ENCODE data around the gene SMIM7. TPM values are rescaled to one million over a fixed set of nuclear protein-coding genes. Genes with fewer than 3 reads are reported as not detected.

Gene SMIM7
- total and polyA plus RNA-seq, 2 experiments from 2014 or later, result 79.0 to 89.9 TPM

GRCh38 chr19:16613841-16614240 lies 46.1 kb downstream of the SMIM7 start:
- Histone ChIP-seq H3K27ac (no peak overlapping the region), H3K4me3 (no peak overlapping the region), H3K4me2 (ENCODE audit: unreplicated experiment) (no peak overlapping the region), H3F3A (ENCODE audit: insufficient read depth) (peaks cover 2% of the 10 kb centered on the region), H3K79me2 (ENCODE audit: insufficient read depth) (peaks cover 100% of the 10 kb centered on the region), H3K9ac (no peak overlapping the region), H3K36me3 (ENCODE audit: low read depth) (no peaks in the 10 kb centered on the region), H3K4me1 (ENCODE audit: insufficient read depth) (peaks cover 6% of the 10 kb centered on the region; the same call in 1 of the 2 replicates), H4K20me1 (ENCODE audit: insufficient read depth) (peaks cover 47% of the 10 kb centered on the region; the same call in 1 of the 2 replicates), H3K9me3 (ENCODE audit: low read depth) (no peaks in the 10 kb centered on the region), H3K27me3 (replicated peaks; ENCODE audit: insufficient read depth) (no peaks in the 10 kb centered on the region), H2AFZ (no peak overlapping the region), H3K9me2 (ENCODE audit: insufficient read depth) (no peaks in the 10 kb centered on the region)
- DNase-seq, result no peak
- in situ Hi-C loops (cut with MboI), result no loop called here
- TF ChIP-seq EZH2 (IDR thresholded peaks at IDR 0.05; ENCODE audit: insufficient read depth, poor library complexity, severe bottlenecking) (no peak), EZH2phosphoT487 (IDR thresholded peaks at IDR 0.05; ENCODE audit: insufficient read depth, low read depth) (no peak)
- WGBS, 2 experiments (ENCODE audit: low coverage in 1 of 2, low lambda C conversion rate in 2 of 2, missing lambda C conversion rate in 2 of 2), result 86 to 89% methylated on average over 2 of the region's 2 CpGs

GRCh38 chr19:16612636-16613035 lies 47.3 kb downstream of the SMIM7 start:
- no peaks in the 10 kb centered on the region for H3K36me3 ChIP-seq (ENCODE audit: low read depth)
- H3K4me3 ChIP-seq, result no peak overlapping the region
- TF ChIP-seq EZH2 (IDR thresholded peaks at IDR 0.05; ENCODE audit: insufficient read depth, poor library complexity, severe bottlenecking) (no peak), EZH2phosphoT487 (IDR thresholded peaks at IDR 0.05; ENCODE audit: insufficient read depth, low read depth) (no peak)
- in situ Hi-C loops (cut with MboI), result no loop called here
- no peak overlapping the region for H3K27ac ChIP-seq
- no peak overlapping the region for H3K4me2 ChIP-seq (ENCODE audit: unreplicated experiment)
- 59 to 69% methylated on average over 3 of the region's 3 CpGs for WGBS, 2 experiments (ENCODE audit: low coverage in 1 of 2, low lambda C conversion rate in 2 of 2, missing lambda C conversion rate in 2 of 2)
- no peaks in the 10 kb centered on the region for H3K27me3 ChIP-seq (replicated peaks; ENCODE audit: insufficient read depth)
- no peak overlapping the region for H2AFZ ChIP-seq
- H3K4me1 ChIP-seq (ENCODE audit: insufficient read depth), result peaks cover 17% of the 10 kb centered on the region
- no peaks in the 10 kb centered on the region for H3K9me3 ChIP-seq (ENCODE audit: low read depth)
- DNase-seq, result no peak
- H3F3A ChIP-seq (ENCODE audit: insufficient read depth), result peaks cover 11% of the 10 kb centered on the region
- no peak overlapping the region for H3K9ac ChIP-seq
- H3K79me2 ChIP-seq (ENCODE audit: insufficient read depth), result peaks cover 100% of the 10 kb centered on the region
- H3K9me2 ChIP-seq (ENCODE audit: insufficient read depth), result no peaks in the 10 kb centered on the region
- peaks cover 46% of the 10 kb centered on the region for H4K20me1 ChIP-seq (ENCODE audit: insufficient read depth)

- Histone ChIP-seq H4K20me1 (ENCODE audit: insufficient read depth) (peaks cover 48% of the 10 kb centered on the region), H3K4me2 (ENCODE audit: unreplicated experiment) (no peak overlapping the region), H3K36me3 (ENCODE audit: low read depth) (no peaks in the 10 kb centered on the region), H3K4me1 (ENCODE audit: insufficient read depth) (peaks cover 24% of the 10 kb centered on the region), H2AFZ (no peak overlapping the region), H3K27me3 (replicated peaks; ENCODE audit: insufficient read depth) (no peaks in the 10 kb centered on the region), H3K79me2 (ENCODE audit: insufficient read depth) (peaks cover 100% of the 10 kb centered on the region), H3F3A (ENCODE audit: insufficient read depth) (peaks cover 15% of the 10 kb centered on the region), H3K9ac (no peak overlapping the region), H3K9me3 (ENCODE audit: low read depth) (no peaks in the 10 kb centered on the region), H3K4me3 (no peak overlapping the region), H3K27ac (no peak overlapping the region), H3K9me2 (ENCODE audit: insufficient read depth) (no peaks in the 10 kb centered on the region)
- no peak for DNase-seq
- WGBS, 2 experiments (ENCODE audit: low coverage in 1 of 2, low lambda C conversion rate in 2 of 2, missing lambda C conversion rate in 2 of 2), result 92 to 93% methylated on average over 6 of the region's 6 CpGs
- TF ChIP-seq EZH2 (IDR thresholded peaks at IDR 0.05; ENCODE audit: insufficient read depth, poor library complexity, severe bottlenecking) (no peak), EZH2phosphoT487 (IDR thresholded peaks at IDR 0.05; ENCODE audit: insufficient read depth, low read depth) (no peak)
- in situ Hi-C loops (cut with MboI), result no loop called here
Observed at GRCh38 chr19:16611121-16611520, 48.8 kb downstream of the SMIM7 start.

GRCh38 chr19:16609511-16610200 lies 50.3 kb downstream of the SMIM7 start:
- 67 to 70% methylated on average over 5 of the region's 5 CpGs for WGBS, 2 experiments (ENCODE audit: low coverage in 1 of 2, low lambda C conversion rate in 2 of 2, missing lambda C conversion rate in 2 of 2)

More at GRCh38 chr19:16609511-16610200, 50.3 kb downstream of the SMIM7 start:
- H2AFZ ChIP-seq, result no peak overlapping the region
- no peak overlapping the region for H3K27ac ChIP-seq
- H4K20me1 ChIP-seq (ENCODE audit: insufficient read depth), result peaks cover 51% of the 10 kb centered on the region
- DNase-seq, result no peak
- no peaks in the 10 kb centered on the region for H3K36me3 ChIP-seq (ENCODE audit: low read depth)
- H3K9ac ChIP-seq, result no peak overlapping the region
- H3K9me2 ChIP-seq (ENCODE audit: insufficient read depth), result no peaks in the 10 kb centered on the region
- no peaks in the 10 kb centered on the region for H3K27me3 ChIP-seq (replicated peaks; ENCODE audit: insufficient read depth)
- no peak overlapping the region for H3K4me3 ChIP-seq
- H3F3A ChIP-seq (ENCODE audit: insufficient read depth), result peaks cover 15% of the 10 kb centered on the region
- no peak for TF ChIP-seq EZH2 (IDR thresholded peaks at IDR 0.05; ENCODE audit: insufficient read depth, poor library complexity, severe bottlenecking)
- no peak for TF ChIP-seq EZH2phosphoT487 (IDR thresholded peaks at IDR 0.05; ENCODE audit: insufficient read depth, low read depth)
- in situ Hi-C loops (cut with MboI), result no loop called here
- peaks cover 29% of the 10 kb centered on the region for H3K4me1 ChIP-seq (ENCODE audit: insufficient read depth)
- peaks cover 100% of the 10 kb centered on the region for H3K79me2 ChIP-seq (ENCODE audit: insufficient read depth)
- no peaks in the 10 kb centered on the region for H3K9me3 ChIP-seq (ENCODE audit: low read depth)
- no peak overlapping the region for H3K4me2 ChIP-seq (ENCODE audit: unreplicated experiment)

Data from GM23248 (cell line).